PC-9 (cell line): ENCODE data around the gene RPRML.

Source experiments
- CTCF ChIP-seq: fragments of 200-600 bp; sonication (generic); conservative IDR thresholded peaks from 2 replicates; pipeline ENCODE4 v1.6.1; 2017; ENCODE audit warnings: mixed run types, antibody characterized with exemption, mild to moderate bottlenecking, moderate library complexity
- EZH2 ChIP-seq: fragments of 200-600 bp; sonication (generic); IDR thresholded peaks from 2 replicates; pipeline ENCODE4 v1.8.0; 2017; ENCODE audit warnings: antibody characterized with exemption, low read depth

- TF ChIP-seq CTCF, result no peak
- TF ChIP-seq EZH2, result no peak
Measured at GRCh38 chr17:46995841-46996571, 17.0 kb upstream of the RPRML start.
